Mesenchymal stem cell (in vitro differentiated cells and primary cell): ENCODE data around the gene PLXNB1.
"Not testable (repeated sequence)": the region's sequence is repeated elsewhere in the genome, so short reads cannot be mapped to it uniquely, and the experiment has no call there.

Experiments used
- DNase-seq: peaks from one replicate; pipeline ENCODE4 v3.0.0-alpha.2; 2013
- H2AFZ ChIP-seq: one replicate; pipeline ENCODE4 v1.6.1; 2013; ENCODE audit warnings: low read depth, mild to moderate bottlenecking, control low read depth, inconsistent platforms, low read length, moderate library complexity
- H2AK5ac ChIP-seq: 2 replicates; pipeline ENCODE4 v1.6.1; 2013; ENCODE audit warnings: low read length, moderate library complexity, mild to moderate bottlenecking, inconsistent platforms; ENCODE audit not compliant: severe bottlenecking
- H2BK120ac ChIP-seq: one replicate; pipeline ENCODE4 v1.6.1; 2013; ENCODE audit warnings: low read depth, mild to moderate bottlenecking, inconsistent platforms, low read length, moderate library complexity
- H2BK12ac ChIP-seq, 2 experiments: one replicate each; pipeline ENCODE4 v1.6.1; 2013; ENCODE audit warnings: inconsistent platforms in 2 of 2, low read length in 2 of 2, mild to moderate bottlenecking in 2 of 2, moderate library complexity in 2 of 2, control low read depth in 1 of 2
- H2BK15ac ChIP-seq: one replicate; pipeline ENCODE4 v1.6.1; 2013; ENCODE audit warnings: mild to moderate bottlenecking, low read depth, inconsistent platforms; ENCODE audit not compliant: poor library complexity, severe bottlenecking
- H2BK5ac ChIP-seq: 2 replicates; pipeline ENCODE4 v1.6.1; 2013; ENCODE audit warnings: low read depth, mild to moderate bottlenecking, low read length, control low read depth, inconsistent platforms; ENCODE audit not compliant: poor library complexity, severe bottlenecking
- H3K14ac ChIP-seq, 2 experiments: one replicate each; pipeline ENCODE4 v1.6.1; 2013; ENCODE audit warnings: inconsistent platforms in 2 of 2, low read length in 2 of 2, control low read depth in 1 of 2, mild to moderate bottlenecking in 1 of 2, moderate library complexity in 1 of 2
- H3K18ac ChIP-seq, 2 experiments: one replicate each; pipeline ENCODE4 v1.6.1; 2013; ENCODE audit warnings: inconsistent platforms in 2 of 2, low read length in 2 of 2, control low read depth in 1 of 2, low read depth in 1 of 2, mild to moderate bottlenecking in 1 of 2
- H3K23ac ChIP-seq, 2 experiments: one replicate each; pipeline ENCODE4 v1.6.1; 2013; ENCODE audit warnings: inconsistent platforms in 2 of 2, low read length in 2 of 2, mild to moderate bottlenecking in 2 of 2, moderate library complexity in 2 of 2, control low read depth in 1 of 2
- H3K27ac ChIP-seq: 2 replicates; pipeline ENCODE4 v1.5.1; 2013; ENCODE audit warnings: mild to moderate bottlenecking, moderate library complexity, low read length, control low read depth, inconsistent platforms; ENCODE audit not compliant: poor library complexity, severe bottlenecking
- H3K27me3 ChIP-seq, 2 experiments: 2 replicates each; pipeline versions ENCODE4 v1.6.1 to v1.7.0; 2013; ENCODE audit warnings: low read length in 2 of 2, mild to moderate bottlenecking in 2 of 2, moderate library complexity in 2 of 2, control low read depth in 1 of 2, inconsistent platforms in 1 of 2; ENCODE audit not compliant: control insufficient read depth in 1 of 2, insufficient read depth in 1 of 2
- H3K36me3 ChIP-seq, 2 experiments: 2 replicates each; pipeline versions ENCODE4 v1.6.1 to v1.7.0; 2013; ENCODE audit warnings: low read length in 2 of 2, control low read depth in 1 of 2, inconsistent platforms in 1 of 2, low read depth in 1 of 2, mild to moderate bottlenecking in 1 of 2; ENCODE audit not compliant: insufficient read depth in 2 of 2, control insufficient read depth in 1 of 2
- H3K4ac ChIP-seq, 2 experiments: one replicate each; pipeline ENCODE4 v1.6.1; 2013; ENCODE audit warnings: inconsistent platforms in 2 of 2, low read length in 2 of 2, mild to moderate bottlenecking in 2 of 2, moderate library complexity in 2 of 2, control low read depth in 1 of 2, low read depth in 1 of 2
- H3K4me1 ChIP-seq: 2 replicates; pipeline ENCODE4 v1.6.1; 2013; ENCODE audit warnings: low read depth, low read length, control low read depth; ENCODE audit not compliant: control insufficient read depth, insufficient read depth
- H3K4me2 ChIP-seq: 2 replicates; pipeline ENCODE4 v1.6.1; 2013; ENCODE audit warnings: low read length, mild to moderate bottlenecking, inconsistent platforms; ENCODE audit not compliant: poor library complexity, severe bottlenecking
- H3K4me3 ChIP-seq, 2 experiments: 2 replicates each; pipeline versions ENCODE4 v1.5.1 to v1.7.0; 2013; ENCODE audit warnings: low read length in 2 of 2, mild to moderate bottlenecking in 2 of 2, control low read depth in 1 of 2, low read depth in 1 of 2; ENCODE audit not compliant: insufficient read depth in 1 of 2
- H3K79me1 ChIP-seq: replicated peaks from 2 replicates; pipeline ENCODE4 v1.6.1; 2013; ENCODE audit warnings: mild to moderate bottlenecking, control low read depth, low read length, inconsistent platforms; ENCODE audit not compliant: poor library complexity, severe bottlenecking
- H3K9ac ChIP-seq: 2 replicates; pipeline ENCODE4 v1.7.0; 2013; ENCODE audit warnings: mild to moderate bottlenecking, low read length, moderate library complexity
- H3K9me3 ChIP-seq: 2 replicates; pipeline ENCODE4 v1.7.0; 2013; ENCODE audit warnings: mild to moderate bottlenecking, low read length; ENCODE audit not compliant: control insufficient read depth
- H4K8ac ChIP-seq: one replicate; pipeline ENCODE4 v1.6.1; 2013; ENCODE audit warnings: inconsistent platforms, mild to moderate bottlenecking, low read length, moderate library complexity
- H4K91ac ChIP-seq: one replicate; pipeline ENCODE4 v1.6.1; 2013; ENCODE audit warnings: mild to moderate bottlenecking, low read length, inconsistent platforms
- WGBS: methylation state at CpG from one replicate; pipeline ENCODE4 v1.1.7; 2013; ENCODE audit warnings: mixed read lengths; 5-methylcytosine and 5-hydroxymethylcytosine counted together

Gene PLXNB1

GRCh38 chr3:48463703-48464102 is 33.8 kb upstream of the PLXNB1 start:
- Histone ChIP-seq H3K18ac (no peak overlapping the region), H2AFZ (no peak overlapping the region), H2AK5ac (no peak overlapping the region), H2BK12ac (no peak overlapping the region), H3K14ac (no peak overlapping the region), H3K9ac (peak overlapping the region; percentile 14), H4K8ac (no peak overlapping the region), H3K23ac (no peak overlapping the region), H3K4me3 (no peak overlapping the region), H3K4me2 (no peak overlapping the region), H2BK120ac (no peak overlapping the region), H3K36me3 (peaks cover 64 to 66% of the 10 kb centered on the region in 2 experiments), H2BK5ac (no peak overlapping the region), H3K9me3 (no peaks in the 10 kb centered on the region), H3K4ac (no peak overlapping the region), H3K4me1 (peaks cover 22% of the 10 kb centered on the region), H3K79me1 (peaks cover 10% of the 10 kb centered on the region), H4K91ac (no peak overlapping the region), H2BK15ac (no peak overlapping the region), H3K27ac (no peak overlapping the region), H3K27me3 (no peaks in the 10 kb centered on the region)
- DNase-seq = no peak
- WGBS = 92% methylated on average over 9 of the region's 9 CpGs

GRCh38 chr3:48461767-48462166 is 31.9 kb upstream of the PLXNB1 start:
- H3K4me2 ChIP-seq, H4K8ac ChIP-seq, H2BK120ac ChIP-seq, H4K91ac ChIP-seq, H3K4ac ChIP-seq, H3K27ac ChIP-seq, H3K79me1 ChIP-seq, H2AK5ac ChIP-seq, H2AFZ ChIP-seq, H2BK15ac ChIP-seq, DNase-seq, H3K9ac ChIP-seq, H3K23ac ChIP-seq, H2BK12ac ChIP-seq, H3K9me3 ChIP-seq, H3K18ac ChIP-seq, H2BK5ac ChIP-seq, H3K27me3 ChIP-seq, H3K14ac ChIP-seq, H3K4me3 ChIP-seq: not testable (repeated sequence)
- Histone ChIP-seq H3K36me3 (peaks cover 45 to 56% of the 10 kb centered on the region in 2 experiments), H3K4me1 (peaks cover 15% of the 10 kb centered on the region)
- WGBS = 100% methylated on average over 4 of the region's 7 CpGs

GRCh38 chr3:48460517-48460902 is 30.6 kb upstream of the PLXNB1 start:
- H3K36me3 ChIP-seq = peaks cover 40 to 63% of the 10 kb centered on the region in 2 experiments
- 98% methylated on average over 3 of the region's 3 CpGs for WGBS
- H2AK5ac ChIP-seq = no peak overlapping the region
- no peak overlapping the region for H3K4ac ChIP-seq
- no peaks in the 10 kb centered on the region for H3K79me1 ChIP-seq
- no peak overlapping the region for H2BK15ac ChIP-seq
- H2AFZ ChIP-seq = no peak overlapping the region
- H2BK120ac ChIP-seq = no peak overlapping the region
- no peak overlapping the region for H3K4me3 ChIP-seq
- H3K9ac ChIP-seq = no peak overlapping the region
- no peak overlapping the region for H2BK12ac ChIP-seq
- H2BK5ac ChIP-seq = no peak overlapping the region
- H3K27ac ChIP-seq = no peak overlapping the region
- H3K27me3 ChIP-seq = no peaks in the 10 kb centered on the region
- H4K91ac ChIP-seq = no peak overlapping the region
- H3K14ac ChIP-seq = no peak overlapping the region
- H3K4me1 ChIP-seq = peaks cover 3% of the 10 kb centered on the region
- DNase-seq = no peak
- H4K8ac ChIP-seq = no peak overlapping the region
- no peak overlapping the region for H3K4me2 ChIP-seq
- no peak overlapping the region for H3K18ac ChIP-seq
- no peaks in the 10 kb centered on the region for H3K9me3 ChIP-seq
- H3K23ac ChIP-seq = no peak overlapping the region

- H2BK5ac ChIP-seq = no peak overlapping the region
- H3K23ac ChIP-seq = no peak overlapping the region
- no peak overlapping the region for H3K4me3 ChIP-seq
- H3K9ac ChIP-seq = no peak overlapping the region
- H3K4ac ChIP-seq = no peak overlapping the region
- no peak for DNase-seq
- H3K18ac ChIP-seq = no peak overlapping the region
- H2BK120ac ChIP-seq = no peak overlapping the region
- no peak overlapping the region for H3K14ac ChIP-seq
- no peaks in the 10 kb centered on the region for H3K4me1 ChIP-seq
- H2BK15ac ChIP-seq = no peak overlapping the region
- H2BK12ac ChIP-seq = no peak overlapping the region
- H3K36me3 ChIP-seq = peaks cover 41 to 67% of the 10 kb centered on the region in 2 experiments
- H3K27me3 ChIP-seq = no peaks in the 10 kb centered on the region
- WGBS = 90% methylated on average over 7 of the region's 7 CpGs
- H3K27ac ChIP-seq = no peak overlapping the region
- H2AFZ ChIP-seq = no peak overlapping the region
- no peak overlapping the region for H4K91ac ChIP-seq
- no peak overlapping the region for H2AK5ac ChIP-seq
- no peak overlapping the region for H3K4me2 ChIP-seq
- no peaks in the 10 kb centered on the region for H3K9me3 ChIP-seq
- no peaks in the 10 kb centered on the region for H3K79me1 ChIP-seq
- no peak overlapping the region for H4K8ac ChIP-seq
Measured at GRCh38 chr3:48459773-48460516, 30.1 kb upstream of the PLXNB1 start.
